PC-9 (cell line): ENCODE results near the gene WDR77. TPM values are rescaled to one million over a fixed set of nuclear protein-coding genes. Genes with fewer than 3 reads are reported as not detected.

Source experiments
- BruUV-seq: library from RNA; stranded (reverse); fragments of 400-500 nt; replicated peaks from 2 replicates; lab custom pipeline; 2021; lab: Mats Ljungman, UMichigan
- CTCF ChIA-PET: fragments of 300-600 bp; sonication (Branson Sonifier 250); formaldehyde crosslinking; loops from one replicate; lab custom pipeline; 2022; ENCODE audit warnings: antibody characterized with exemption; lab: Charles Lee
- POLR2A ChIA-PET: fragments of 300-600 bp; sonication (Branson Sonifier 250); formaldehyde crosslinking; loops from one replicate; lab custom pipeline; 2022; ENCODE audit warnings: antibody characterized with exemption; ENCODE audit not compliant: unreplicated experiment; lab: Charles Lee
- DNase-seq, 2 experiments: peaks; one replicate each; pipeline versions ENCODE4 v3.0.0 to v3.0.0-alpha.2; 2015 to 2022; ENCODE audit warnings: mixed read lengths in 1 of 2
- H2AFZ ChIP-seq: fragments of 200-600 bp; sonication (generic); 2 replicates; pipeline ENCODE4 v1.8.1; 2017; ENCODE audit warnings: antibody characterized with exemption
- H3F3A ChIP-seq: fragments of 200-600 bp; sonication (generic); 2 replicates; pipeline ENCODE4 v1.8.1; 2017; ENCODE audit warnings: antibody characterized with exemption, mild to moderate bottlenecking, low read depth; ENCODE audit not compliant: insufficient read depth
- H3K27ac ChIP-seq: fragments of 200-600 bp; sonication (generic); 2 replicates; pipeline ENCODE4 v1.6.1; 2016; ENCODE audit warnings: mixed run types
- H3K27me3 ChIP-seq: fragments of 200-600 bp; sonication (generic); 2 replicates; pipeline ENCODE4 v1.6.1; 2016; ENCODE audit warnings: low read depth, mixed run types; ENCODE audit not compliant: insufficient read depth
- H3K36me3 ChIP-seq: fragments of 200-600 bp; sonication (generic); 2 replicates; pipeline ENCODE4 v1.6.1; 2016; ENCODE audit warnings: low read depth, mixed run types
- H3K4me1 ChIP-seq: fragments of 200-600 bp; sonication (generic); replicated peaks from 2 replicates; pipeline ENCODE4 v1.6.1; 2016; ENCODE audit warnings: mixed run types; ENCODE audit not compliant: insufficient read depth
- H3K4me2 ChIP-seq: fragments of 200-600 bp; sonication (generic); 2 replicates; pipeline ENCODE4 v1.6.1; 2017; ENCODE audit warnings: mixed run types
- H3K4me3 ChIP-seq: fragments of 200-600 bp; sonication (generic); 2 replicates; pipeline ENCODE4 v1.6.1; 2016; ENCODE audit warnings: mixed run types
- H3K79me2 ChIP-seq: fragments of 200-600 bp; sonication (generic); 2 replicates; pipeline ENCODE4 v1.6.1; 2017; ENCODE audit warnings: low read depth, mixed run types
- H3K9me2 ChIP-seq: fragments of 200-600 bp; sonication (generic); 2 replicates; pipeline ENCODE4 v1.8.1; 2017; ENCODE audit warnings: mild to moderate bottlenecking; ENCODE audit not compliant: insufficient read depth
- H3K9me3 ChIP-seq: fragments of 200-600 bp; sonication (generic); 2 replicates; pipeline ENCODE4 v1.8.1; 2016; ENCODE audit warnings: low read depth; ENCODE audit not compliant: insufficient read depth
- H4K20me1 ChIP-seq: fragments of 200-600 bp; sonication (generic); 2 replicates; pipeline ENCODE4 v1.8.1; 2017; ENCODE audit not compliant: insufficient read depth
- EZH2 ChIP-seq: fragments of 200-600 bp; sonication (generic); IDR thresholded peaks from 2 replicates; pipeline ENCODE4 v1.8.0; 2017; ENCODE audit warnings: antibody characterized with exemption, low read depth
- intact Hi-C: fragments of 100-400 bp; cut with micrococcal nuclease; formaldehyde crosslinking; loops from one replicate; pipeline ENCODE4 v1.10.0; 2022; ENCODE audit not compliant: unreplicated experiment
- total RNA-seq: library from RNA; stranded (reverse); gene quantifications from 2 replicates; pipeline ENCODE4 v1.2.3, GENCODE V29; 2021
- TF ChIP-seq, protein P1 (sequence below): fragments of 200-600 bp; sonication (generic); conservative IDR thresholded peaks from 2 replicates; pipeline ENCODE4 v1.6.1; 2017; ENCODE audit warnings: mixed run types, antibody characterized with exemption, mild to moderate bottlenecking, moderate library complexity

Gene WDR77
- total RNA-seq, 1 experiment from 2014 or later: 23.7 TPM

- peak in 1 of 2 experiments; percentile 63 for DNase-seq
- Histone ChIP-seq H3K9me2 (no peaks in the 10 kb centered on the region), H3K36me3 (no peaks in the 10 kb centered on the region), H3F3A (no peaks in the 10 kb centered on the region), H3K79me2 (no peaks in the 10 kb centered on the region), H4K20me1 (no peaks in the 10 kb centered on the region), H3K27ac (no peak overlapping the region), H3K27me3 (no peaks in the 10 kb centered on the region), H3K9me3 (0 out of 2 replicates have a peak, but pooled peaks cover 2% of the 10 kb centered on the region), H3K4me1 (no peaks in the 10 kb centered on the region), H2AFZ (no peak overlapping the region), H3K4me3 (no peak overlapping the region), H3K4me2 (no peak overlapping the region)
- intact Hi-C loops: no loop called here
- CTCF ChIA-PET: interaction anchor here (0.6 kb wide), 1 partner anchor 200 kb away, joined by 4 read pairs; no protein-coding TSS in a partner anchor
- POLR2A ChIA-PET: no interaction called here
- TF ChIP-seq, protein P1, sequence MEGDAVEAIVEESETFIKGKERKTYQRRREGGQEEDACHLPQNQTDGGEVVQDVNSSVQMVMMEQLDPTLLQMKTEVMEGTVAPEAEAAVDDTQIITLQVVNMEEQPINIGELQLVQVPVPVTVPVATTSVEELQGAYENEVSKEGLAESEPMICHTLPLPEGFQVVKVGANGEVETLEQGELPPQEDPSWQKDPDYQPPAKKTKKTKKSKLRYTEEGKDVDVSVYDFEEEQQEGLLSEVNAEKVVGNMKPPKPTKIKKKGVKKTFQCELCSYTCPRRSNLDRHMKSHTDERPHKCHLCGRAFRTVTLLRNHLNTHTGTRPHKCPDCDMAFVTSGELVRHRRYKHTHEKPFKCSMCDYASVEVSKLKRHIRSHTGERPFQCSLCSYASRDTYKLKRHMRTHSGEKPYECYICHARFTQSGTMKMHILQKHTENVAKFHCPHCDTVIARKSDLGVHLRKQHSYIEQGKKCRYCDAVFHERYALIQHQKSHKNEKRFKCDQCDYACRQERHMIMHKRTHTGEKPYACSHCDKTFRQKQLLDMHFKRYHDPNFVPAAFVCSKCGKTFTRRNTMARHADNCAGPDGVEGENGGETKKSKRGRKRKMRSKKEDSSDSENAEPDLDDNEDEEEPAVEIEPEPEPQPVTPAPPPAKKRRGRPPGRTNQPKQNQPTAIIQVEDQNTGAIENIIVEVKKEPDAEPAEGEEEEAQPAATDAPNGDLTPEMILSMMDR: no peak
- TF ChIP-seq EZH2: no peak
- no TSS peak for BruUV-seq
These were observed 19.7 kb upstream of the WDR77 start for GRCh38 chr1:111468717-111469100.

GRCh38 chr1:111467865-111468716, 19.0 kb upstream of the WDR77 start:
- BruUV-seq: no TSS peak
- ChIA-PET POLR2A (no interaction called here), CTCF (no interaction called here)
- H4K20me1 ChIP-seq: 0 out of 2 replicates have a peak, but pooled peaks cover 3% of the 10 kb centered on the region
- H3K27ac ChIP-seq: no peak overlapping the region
- no peak overlapping the region for H3K4me3 ChIP-seq
- intact Hi-C loops: no loop called here
- H3K36me3 ChIP-seq: no peaks in the 10 kb centered on the region
- DNase-seq: no peak
- H3K79me2 ChIP-seq: no peaks in the 10 kb centered on the region
- H3K4me1 ChIP-seq: 0 out of 2 replicates have a peak, but pooled peaks cover under 1% of the 10 kb centered on the region
- no peaks in the 10 kb centered on the region for H3K27me3 ChIP-seq
- H3K9me2 ChIP-seq: no peaks in the 10 kb centered on the region
- 0 out of 2 replicates have a peak, but pooled peaks cover 2% of the 10 kb centered on the region for H3K9me3 ChIP-seq
- no peak overlapping the region for H2AFZ ChIP-seq
- no peak overlapping the region for H3K4me2 ChIP-seq
- peaks cover 3% of the 10 kb centered on the region for H3F3A ChIP-seq
- TF ChIP-seq, protein P1: no peak
- no peak for TF ChIP-seq EZH2

DNA sequence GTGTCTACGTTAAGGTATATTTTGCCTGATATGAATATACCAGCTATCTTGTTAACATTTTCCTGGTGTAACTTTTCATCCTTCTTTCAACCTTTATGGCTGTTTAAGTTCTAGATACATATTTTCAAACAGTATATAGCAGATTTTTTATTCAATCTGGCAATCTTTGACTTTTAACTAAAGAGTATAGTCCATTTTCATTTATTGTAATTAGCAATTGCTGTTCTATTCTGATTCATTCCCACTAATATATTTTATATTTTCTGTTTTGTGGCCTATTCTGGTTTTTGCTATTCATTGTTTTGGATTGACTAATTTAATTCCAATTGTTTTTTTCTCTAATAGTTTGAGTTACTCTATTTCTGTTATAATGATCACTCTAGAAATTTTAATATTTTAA, 17.4 kb upstream of the WDR77 start:
- ChIA-PET POLR2A (no interaction called here), CTCF (no interaction called here)
- intact Hi-C loops: no loop called here

More for the DNA sequence above, 17.4 kb upstream of the WDR77 start:
- TF ChIP-seq EZH2: no peak
- TF ChIP-seq, protein P1: no peak
- Histone ChIP-seq H3K79me2 (no peaks in the 10 kb centered on the region), H3K27me3 (no peaks in the 10 kb centered on the region), H3K9me2 (no peaks in the 10 kb centered on the region), H3F3A (peaks cover 17% of the 10 kb centered on the region), H2AFZ (no peak overlapping the region), H3K4me2 (no peak overlapping the region), H3K4me1 (0 out of 2 replicates have a peak, but pooled peaks cover 4% of the 10 kb centered on the region), H3K27ac (no peak overlapping the region), H3K9me3 (0 out of 2 replicates have a peak, but pooled peaks cover 2% of the 10 kb centered on the region), H3K36me3 (peaks cover 12% of the 10 kb centered on the region; the same call in 1 of the 2 replicates), H3K4me3 (no peak overlapping the region), H4K20me1 (peaks cover 12% of the 10 kb centered on the region; the same call in 1 of the 2 replicates)
- no peak for DNase-seq
- no TSS peak for BruUV-seq
